HepG2 (cell line): ENCODE results near the gene CCDC167. TPM values are rescaled to one million over a fixed set of nuclear protein-coding genes. Genes with fewer than 3 reads are reported as not detected.

Source experiments
- ATAC-seq: fragments of 200-7000 bp; cut with Tn5 transposase; 3 replicates; pipeline ENCODE4 v1.9.1; 2020; ENCODE audit warnings: mild to moderate bottlenecking, moderate library complexity
- BruUV-seq: library from RNA; stranded (reverse); fragments of 400-500 nt; replicated peaks from 2 replicates; lab custom pipeline; 2021; lab: Mats Ljungman, UMichigan
- CTCF ChIA-PET: fragments of 300-600 bp; formaldehyde crosslinking; extraction: SDS; loops from one replicate; lab custom pipeline; 2021; ENCODE audit warnings: low total read pairs, inconsistent platforms, low intra/inter-chr PET ratio; lab: Yijun Ruan, JAX
- POLR2A ChIA-PET: fragments of 350-600 bp; sonication (Branson Sonifier 250); formaldehyde crosslinking; loops from one replicate; lab custom pipeline; 2020; ENCODE audit warnings: antibody characterized with exemption, inconsistent platforms; lab: Yijun Ruan, JAX
- DNase-seq: peaks from one replicate; pipeline ENCODE4 v3.0.0-alpha.2; 2015; ENCODE audit warnings: low spot score
- FAIRE-seq: peaks from 3 replicates; lab custom pipeline; 2011; peaks lifted over from hg19 to GRCh38; lab: Jason Lieb, UNC
- H2AFZ ChIP-seq: one replicate; pipeline ENCODE4 v1.6.1; 2011; ENCODE audit warnings: low read length, inconsistent platforms
- H3K27ac ChIP-seq: fragments of 300-600 bp; 3 replicates; pipeline ENCODE4 v1.8.0; 2011; ENCODE audit warnings: mixed run types, mild to moderate bottlenecking, mixed read lengths, low read length, inconsistent platforms; ENCODE audit not compliant: insufficient read depth; ENCODE audit errors: extremely low read length
- H3K27me3 ChIP-seq, 2 experiments: fragments of 200-600 bp in 1 of 2; 2 replicates in 1 of 2; 3 replicates in 1 of 2; pipeline versions ENCODE4 v1.6.0 to v1.8.0; 2011; ENCODE audit warnings: low read length in 2 of 2, mild to moderate bottlenecking in 2 of 2, moderate library complexity in 2 of 2, inconsistent platforms in 1 of 2; ENCODE audit not compliant: insufficient read depth in 2 of 2, control insufficient read depth in 1 of 2
- H3K36me3 ChIP-seq, 2 experiments: fragments of 200-600 bp in 1 of 2; replicated peaks in 1 of 2; 2 replicates in 1 of 2; 3 replicates in 1 of 2; pipeline versions ENCODE4 v1.5.1 to v1.8.0; 2011; ENCODE audit warnings: low read length in 2 of 2, inconsistent platforms in 1 of 2; ENCODE audit not compliant: insufficient read depth in 2 of 2, control insufficient read depth in 1 of 2
- H3K4me1 ChIP-seq: 2 replicates; pipeline ENCODE4 v1.5.1; 2012; ENCODE audit warnings: low read length, inconsistent platforms; ENCODE audit not compliant: insufficient read depth
- H3K4me2 ChIP-seq: 2 replicates; pipeline ENCODE4 v1.6.0; 2011; ENCODE audit warnings: low read depth, low read length, inconsistent platforms
- H3K4me3 ChIP-seq, 3 experiments: fragments of 200-600 bp in 1 of 3; sonication (generic), shearing (Covaris generic) in 1 of 3; replicated peaks in 1 of 3; 2 replicates each; pipeline ENCODE4 v1.5.1; 2011 to 2016; ENCODE audit warnings: low read length in 3 of 3, inconsistent platforms in 2 of 3, low read depth in 2 of 3, mild to moderate bottlenecking in 2 of 3, control low read depth in 1 of 3, mixed read lengths in 1 of 3; ENCODE audit not compliant: insufficient read depth in 1 of 3
- H3K79me2 ChIP-seq: one replicate; pipeline ENCODE4 v1.6.1; 2011; ENCODE audit warnings: low read length, inconsistent platforms; ENCODE audit not compliant: insufficient read depth
- H3K9ac ChIP-seq: 2 replicates; pipeline ENCODE4 v1.6.0; 2011; ENCODE audit warnings: mild to moderate bottlenecking, low read depth, low read length, inconsistent platforms; ENCODE audit not compliant: insufficient read depth
- H3K9me3 ChIP-seq: 2 replicates; pipeline ENCODE4 v1.5.1; 2012; ENCODE audit warnings: mild to moderate bottlenecking, low read length
- H4K20me1 ChIP-seq: 2 replicates; pipeline ENCODE4 v1.6.0; 2011; ENCODE audit warnings: inconsistent platforms, mild to moderate bottlenecking, low read length, moderate library complexity; ENCODE audit not compliant: insufficient read depth
- CHD2 ChIP-seq: IDR thresholded peaks from 2 replicates; pipeline ENCODE4 v1.6.1; 2011; ENCODE audit warnings: low read depth, low read length, improper control_type of control experiment
- MAF1 ChIP-seq: sonication (generic); formaldehyde crosslinking; IDR thresholded peaks from 2 replicates; pipeline ENCODE4 v1.5.0; 2020; ENCODE audit warnings: missing genetic modification reagents, borderline replicate concordance
- PHF21A ChIP-seq: sonication (generic); formaldehyde crosslinking; IDR thresholded peaks from 2 replicates; pipeline ENCODE4 v1.5.0; 2020; ENCODE audit warnings: mild to moderate bottlenecking, missing genetic modification reagents
- RBM22 ChIP-seq: fragments of 200-400 bp; formaldehyde crosslinking; optimal IDR thresholded peaks from 2 replicates; pipeline ENCODE3; 2017; ENCODE audit warnings: mild to moderate bottlenecking, low read length, moderate library complexity
- ZGPAT ChIP-seq: IDR thresholded peaks from 2 replicates; pipeline ENCODE4 v1.6.1; 2016; ENCODE audit warnings: mild to moderate bottlenecking
- ZNF143 ChIP-seq: sonication (generic); formaldehyde crosslinking; IDR thresholded peaks from 2 replicates; pipeline ENCODE4 v1.4.0; 2020; ENCODE audit warnings: missing genetic modification reagents
- ZNF841 ChIP-seq: sonication (generic); formaldehyde crosslinking; IDR thresholded peaks from 2 replicates; pipeline ENCODE4 v1.8.1; 2023; ENCODE audit warnings: missing genetic modification reagents, borderline replicate concordance
- ZXDC ChIP-seq: sonication (generic); formaldehyde crosslinking; IDR thresholded peaks from 2 replicates; pipeline ENCODE4 v1.5.0; 2020; ENCODE audit warnings: mild to moderate bottlenecking, missing genetic modification reagents
- WGBS: methylation state at CpG from one replicate; pipeline ENCODE4 v1.1.6; 2017; ENCODE audit warnings: low lambda C conversion rate; 5-methylcytosine and 5-hydroxymethylcytosine counted together
- in situ Hi-C: cut with HindIII; loops from 2 replicates; pipeline ENCODE4 v1.10.0; 2017; ENCODE audit warnings: low pct_unique_long_range_greater_than_20kb; ENCODE audit not compliant: extremely low pct_ligation_motif_present
- intact Hi-C: fragments of 100-400 bp; cut with micrococcal nuclease; formaldehyde crosslinking; loops from one replicate; pipeline ENCODE4 v1.10.0; 2022; ENCODE audit not compliant: unreplicated experiment
- polyA plus RNA-seq, 8 experiments: library from polyadenylated mRNA; depleted of rRNA in 3 of 8; stranded (reverse) in 7 of 8; unstranded in 1 of 8; fragments of >200 nt; fragmentation: Illumina TruSeq in 4 of 8; extraction: Trizol in 4 of 8; gene quantifications; 2 replicates each; pipeline versions ENCODE4 v1.2.1 to v1.2.3, GENCODE V29; 2011 to 2016; ENCODE audit warnings: low read depth in 4 of 8, missing spikeins in 1 of 8, mixed read lengths in 1 of 8; ENCODE audit not compliant: insufficient read depth in 1 of 8
- total RNA-seq, 5 experiments: library from RNA; depleted of rRNA; stranded (reverse); fragments of >200 nt; fragmentation: Illumina TruSeq; extraction: Trizol; gene quantifications; 2 replicates each; pipeline ENCODE4 v1.2.3, GENCODE V29; 2016; ENCODE audit warnings: low read depth in 1 of 5
- TF ChIP-seq, protein P1 (sequence below): sonication (generic); formaldehyde crosslinking; IDR thresholded peaks from 2 replicates; pipeline ENCODE4 v1.4.0; 2020; ENCODE audit warnings: missing genetic modification reagents
- TF ChIP-seq, protein P2 (sequence below): sonication (generic); formaldehyde crosslinking; IDR thresholded peaks from 2 replicates; pipeline ENCODE4 v1.4.0; 2020; ENCODE audit warnings: mild to moderate bottlenecking, missing genetic modification reagents

CCDC167 gene
- total and polyA plus RNA-seq, 2 of the 13 experiments (the other 11 are each of a cell fraction or from before 2014, with no cell fraction given): 48.4 to 66.8 TPM

DNA sequence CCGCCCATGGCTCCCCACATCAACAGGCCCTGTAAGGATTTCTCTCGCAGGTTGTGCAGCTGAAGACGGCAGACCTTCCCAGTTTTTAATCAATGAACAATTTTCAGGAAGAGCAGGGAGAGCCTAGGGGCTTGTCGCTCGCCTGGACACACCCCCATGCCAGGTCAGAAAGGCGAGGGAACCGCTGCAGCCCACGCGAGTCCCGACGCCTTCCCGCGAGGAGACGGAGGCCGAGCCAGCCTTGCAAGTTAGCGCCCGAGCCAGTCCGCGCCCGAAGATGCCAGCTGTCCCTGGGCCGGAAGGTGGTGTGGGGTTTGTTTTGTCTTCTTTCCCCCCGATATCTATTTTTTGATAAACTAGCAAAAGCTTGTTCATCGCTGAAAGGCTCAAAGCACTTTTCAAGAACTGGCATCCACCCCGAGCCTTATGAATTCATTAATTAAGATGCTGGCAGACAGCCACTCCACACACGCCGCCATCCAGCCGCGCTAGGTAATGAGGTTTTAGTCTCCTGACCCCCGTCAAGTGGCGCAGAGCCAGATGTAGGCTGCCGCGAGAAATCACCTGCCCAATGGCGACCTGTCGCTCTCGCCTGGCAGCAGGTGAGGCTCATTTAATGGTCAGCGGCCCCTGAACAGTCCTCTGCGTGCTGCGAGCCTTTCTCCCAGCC, 6.6 kb downstream of the CCDC167 start (continued):
- TF ChIP-seq ZXDC (CRISPR knock-in tag): no peak

DNA sequence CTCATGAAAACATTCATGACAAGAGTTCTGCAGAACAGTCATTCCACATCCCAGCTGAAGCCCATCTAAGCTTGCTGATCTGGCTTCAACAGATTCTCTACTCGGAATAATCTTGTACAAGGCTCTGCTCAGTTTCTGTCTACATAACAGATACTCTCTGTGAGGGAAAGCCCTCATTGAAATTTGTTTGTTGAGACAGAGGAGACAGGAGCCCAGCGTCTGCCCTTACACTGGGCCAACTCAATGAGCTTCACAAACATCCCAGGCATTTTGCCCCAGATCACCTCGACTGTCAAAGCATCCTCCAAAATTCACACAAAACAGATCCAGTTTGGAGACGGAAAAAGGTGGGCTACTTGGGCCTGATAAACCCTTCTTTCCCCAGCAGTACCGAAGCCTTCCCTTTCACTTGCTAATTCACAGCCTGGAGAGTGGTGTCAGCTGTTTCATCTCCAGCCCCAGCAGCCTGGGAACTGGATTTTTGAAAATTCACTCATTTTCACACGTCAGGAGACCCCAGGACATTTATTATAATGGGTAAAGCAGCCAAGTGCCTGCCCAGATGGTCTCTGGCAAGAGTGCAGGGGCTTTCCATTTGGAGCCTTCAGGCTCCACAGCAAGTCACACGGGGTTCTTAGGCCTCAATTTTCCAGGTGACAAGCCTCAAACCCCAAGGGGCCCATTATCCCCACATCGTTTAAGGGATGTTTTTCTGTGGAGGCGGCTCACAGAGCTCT, 7.3 kb downstream of the CCDC167 start:
- CTCF ChIA-PET: no interaction called here
- Histone ChIP-seq H3K4me3 (no peak overlapping the region), H3K27me3 (no peaks in the 10 kb centered on the region), H3K27ac (no peak overlapping the region), H3K4me2 (no peak overlapping the region), H3K9ac (no peak overlapping the region), H3K4me1 (peaks cover 11% of the 10 kb centered on the region), H2AFZ (no peak overlapping the region), H4K20me1 (no peaks in the 10 kb centered on the region), H3K79me2 (no peaks in the 10 kb centered on the region), H3K9me3 (no peaks in the 10 kb centered on the region), H3K36me3 (0 out of 5 replicates have a peak, but pooled peaks cover 0 to 2% of the 10 kb centered on the region in 2 experiments)
- BruUV-seq: no TSS peak
- POLR2A ChIA-PET: interaction anchor here (1.3 kb wide), 1 partner anchor 8 kb away, joined by 3 read pairs; no protein-coding TSS in a partner anchor
- 74% methylated on average over 9 of the region's 9 CpGs for WGBS
- TF ChIP-seq ZGPAT (no peak), RBM22 (no peak), ZNF841 (CRISPR knock-in tag) (no peak), PHF21A (CRISPR knock-in tag) (no peak), MAF1 (CRISPR knock-in tag) (no peak), ZNF143 (no peak), CHD2 (no peak)
- TF ChIP-seq, protein P1, sequence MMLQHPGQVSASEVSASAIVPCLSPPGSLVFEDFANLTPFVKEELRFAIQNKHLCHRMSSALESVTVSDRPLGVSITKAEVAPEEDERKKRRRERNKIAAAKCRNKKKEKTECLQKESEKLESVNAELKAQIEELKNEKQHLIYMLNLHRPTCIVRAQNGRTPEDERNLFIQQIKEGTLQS (CRISPR knock-in tag): no peak
- TF ChIP-seq, protein P2, sequence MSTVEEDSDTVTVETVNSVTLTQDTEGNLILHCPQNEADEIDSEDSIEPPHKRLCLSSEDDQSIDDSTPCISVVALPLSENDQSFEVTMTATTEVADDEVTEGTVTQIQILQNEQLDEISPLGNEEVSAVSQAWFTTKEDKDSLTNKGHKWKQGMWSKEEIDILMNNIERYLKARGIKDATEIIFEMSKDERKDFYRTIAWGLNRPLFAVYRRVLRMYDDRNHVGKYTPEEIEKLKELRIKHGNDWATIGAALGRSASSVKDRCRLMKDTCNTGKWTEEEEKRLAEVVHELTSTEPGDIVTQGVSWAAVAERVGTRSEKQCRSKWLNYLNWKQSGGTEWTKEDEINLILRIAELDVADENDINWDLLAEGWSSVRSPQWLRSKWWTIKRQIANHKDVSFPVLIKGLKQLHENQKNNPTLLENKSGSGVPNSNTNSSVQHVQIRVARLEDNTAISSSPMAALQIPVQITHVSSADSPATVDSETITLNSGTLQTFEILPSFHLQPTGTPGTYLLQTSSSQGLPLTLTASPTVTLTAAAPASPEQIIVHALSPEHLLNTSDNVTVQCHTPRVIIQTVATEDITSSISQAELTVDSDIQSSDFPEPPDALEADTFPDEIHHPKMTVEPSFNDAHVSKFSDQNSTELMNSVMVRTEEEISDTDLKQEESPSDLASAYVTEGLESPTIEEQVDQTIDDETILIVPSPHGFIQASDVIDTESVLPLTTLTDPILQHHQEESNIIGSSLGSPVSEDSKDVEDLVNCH (CRISPR knock-in tag): no peak
- in situ Hi-C loops: no loop called here
- no peak for ATAC-seq
- no peak for DNase-seq
- FAIRE-seq: no peak
- intact Hi-C loops: loop anchor here (5.0 kb wide), 1 partner anchor 565 kb away; no protein-coding TSS in a partner anchor
